Caco-2 (cell line): ENCODE measurements around the gene GREB1. TPM values are rescaled to one million over a fixed set of nuclear protein-coding genes. Genes with fewer than 3 reads are reported as not detected.

Source experiments
- BruUV-seq: library from RNA; stranded (reverse); fragments of 400-500 nt; replicated peaks from 2 replicates; lab custom pipeline; 2021; lab: Mats Ljungman, UMichigan
- CTCF ChIA-PET: fragments of 300-600 bp; sonication (Branson Sonifier 250); formaldehyde crosslinking; loops from one replicate; lab custom pipeline; 2022; ENCODE audit warnings: antibody characterized with exemption; lab: Charles Lee
- POLR2A ChIA-PET: fragments of 300-600 bp; sonication (Branson Sonifier 250); formaldehyde crosslinking; loops from one replicate; lab custom pipeline; 2022; ENCODE audit warnings: antibody characterized with exemption; lab: Charles Lee
- DNase-seq, 2 experiments: peaks; one replicate each; pipeline versions ENCODE4 v3.0.0 to v3.0.0-alpha.2; 2020 to 2022
- H3K27me3 ChIP-seq: replicated peaks from 2 replicates; pipeline ENCODE4 v1.6.0; 2011; ENCODE audit warnings: low read length; ENCODE audit not compliant: control insufficient read depth, insufficient read depth
- H3K36me3 ChIP-seq: 2 replicates; pipeline ENCODE4 v1.5.1; 2011; ENCODE audit warnings: low read length; ENCODE audit not compliant: control insufficient read depth, insufficient read depth
- H3K4me1 ChIP-seq: fragments of 250-450 bp; sonication (Bioruptor Pico); 2 replicates; pipeline ENCODE4 v1.5.1; 2020; ENCODE audit warnings: mild to moderate bottlenecking
- H3K4me3 ChIP-seq: 2 replicates; pipeline ENCODE4 v1.5.1; 2011; ENCODE audit warnings: low read depth, mild to moderate bottlenecking, control low read depth, low read length
- H3K9me3 ChIP-seq: fragments of 250-450 bp; sonication (Bioruptor Pico); 2 replicates; pipeline ENCODE4 v1.5.1; 2020; ENCODE audit warnings: mild to moderate bottlenecking, moderate library complexity
- H3K27ac Mint-ChIP-seq: one replicate; pipeline ENCODE4 v1.8.0; 2022; ENCODE audit warnings: mixed read lengths; ENCODE audit not compliant: unreplicated experiment
- H3K27me3 Mint-ChIP-seq: one replicate; pipeline ENCODE4 v1.8.0; 2022; ENCODE audit warnings: mixed read lengths; ENCODE audit not compliant: insufficient read depth, unreplicated experiment
- H3K36me3 Mint-ChIP-seq: one replicate; pipeline ENCODE4 v1.8.0; 2022; ENCODE audit warnings: mild to moderate bottlenecking, mixed read lengths; ENCODE audit not compliant: insufficient read depth, unreplicated experiment
- H3K4me1 Mint-ChIP-seq: one replicate; pipeline ENCODE4 v1.8.0; 2022; ENCODE audit warnings: low read depth, mixed read lengths; ENCODE audit not compliant: unreplicated experiment
- H3K4me3 Mint-ChIP-seq: one replicate; pipeline ENCODE4 v1.8.0; 2022; ENCODE audit warnings: mild to moderate bottlenecking, moderate library complexity, mixed read lengths; ENCODE audit not compliant: unreplicated experiment
- H3K9me3 Mint-ChIP-seq: one replicate; pipeline ENCODE4 v1.8.0; 2022; ENCODE audit warnings: mixed read lengths; ENCODE audit not compliant: unreplicated experiment
- intact Hi-C: fragments of 100-400 bp; cut with micrococcal nuclease; formaldehyde crosslinking; loops from one replicate; pipeline ENCODE4 v1.10.0; 2022; ENCODE audit not compliant: unreplicated experiment
- total RNA-seq: library from RNA; stranded (reverse); gene quantifications from 2 replicates; pipeline ENCODE4 v1.2.3, GENCODE V29; 2022
- TF ChIP-seq, protein P1 (sequence below), 2 experiments: fragments of 200-600 bp in 1 of 2; IDR thresholded peaks; 1 replicate in 1 of 2; 2 replicates in 1 of 2; pipeline versions ENCODE4 v1.5.1 to v1.8.0; 2011 to 2022; ENCODE audit warnings: antibody characterized with exemption in 1 of 2, control low read depth in 1 of 2, inconsistent platforms in 1 of 2, low read depth in 1 of 2, low read length in 1 of 2, mild to moderate bottlenecking in 1 of 2, moderate library complexity in 1 of 2; ENCODE audit not compliant: insufficient read depth in 1 of 2, severe bottlenecking in 1 of 2, unreplicated experiment in 1 of 2

The GREB1 gene
- total RNA-seq, 1 experiment from 2014 or later = 2.4 TPM

GRCh38 chr2:11675423-11676112, 141.7 kb downstream of the GREB1 start:
- Histone ChIP-seq H3K9me3 (no peaks in the 10 kb centered on the region), H3K27me3 (no peaks in the 10 kb centered on the region), H3K36me3 (no peaks in the 10 kb centered on the region), H3K4me1 (no peaks in the 10 kb centered on the region), H3K4me3 (no peak overlapping the region)
- H3K27ac Mint-ChIP-seq = no peak overlapping the region
- H3K4me3 Mint-ChIP-seq = no peak overlapping the region
- H3K4me1 Mint-ChIP-seq = no peaks in the 10 kb centered on the region
- DNase-seq = peak in 1 of 2 experiments; percentile 5
- H3K27me3 Mint-ChIP-seq = peaks cover 11% of the 10 kb centered on the region
- TF ChIP-seq, protein P1, sequence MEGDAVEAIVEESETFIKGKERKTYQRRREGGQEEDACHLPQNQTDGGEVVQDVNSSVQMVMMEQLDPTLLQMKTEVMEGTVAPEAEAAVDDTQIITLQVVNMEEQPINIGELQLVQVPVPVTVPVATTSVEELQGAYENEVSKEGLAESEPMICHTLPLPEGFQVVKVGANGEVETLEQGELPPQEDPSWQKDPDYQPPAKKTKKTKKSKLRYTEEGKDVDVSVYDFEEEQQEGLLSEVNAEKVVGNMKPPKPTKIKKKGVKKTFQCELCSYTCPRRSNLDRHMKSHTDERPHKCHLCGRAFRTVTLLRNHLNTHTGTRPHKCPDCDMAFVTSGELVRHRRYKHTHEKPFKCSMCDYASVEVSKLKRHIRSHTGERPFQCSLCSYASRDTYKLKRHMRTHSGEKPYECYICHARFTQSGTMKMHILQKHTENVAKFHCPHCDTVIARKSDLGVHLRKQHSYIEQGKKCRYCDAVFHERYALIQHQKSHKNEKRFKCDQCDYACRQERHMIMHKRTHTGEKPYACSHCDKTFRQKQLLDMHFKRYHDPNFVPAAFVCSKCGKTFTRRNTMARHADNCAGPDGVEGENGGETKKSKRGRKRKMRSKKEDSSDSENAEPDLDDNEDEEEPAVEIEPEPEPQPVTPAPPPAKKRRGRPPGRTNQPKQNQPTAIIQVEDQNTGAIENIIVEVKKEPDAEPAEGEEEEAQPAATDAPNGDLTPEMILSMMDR (IDR thresholded peaks at IDR 0.05; ENCODE audit: insufficient read depth in 1 of 2, low read depth in 1 of 2, low read length in 1 of 2, severe bottlenecking in 1 of 2, unreplicated experiment in 1 of 2) = no peak
- ChIA-PET CTCF (no interaction called here), POLR2A (no interaction called here)
- intact Hi-C loops = no loop called here
- no peaks in the 10 kb centered on the region for H3K9me3 Mint-ChIP-seq
- no peaks in the 10 kb centered on the region for H3K36me3 Mint-ChIP-seq
- no TSS peak for BruUV-seq

DNA sequence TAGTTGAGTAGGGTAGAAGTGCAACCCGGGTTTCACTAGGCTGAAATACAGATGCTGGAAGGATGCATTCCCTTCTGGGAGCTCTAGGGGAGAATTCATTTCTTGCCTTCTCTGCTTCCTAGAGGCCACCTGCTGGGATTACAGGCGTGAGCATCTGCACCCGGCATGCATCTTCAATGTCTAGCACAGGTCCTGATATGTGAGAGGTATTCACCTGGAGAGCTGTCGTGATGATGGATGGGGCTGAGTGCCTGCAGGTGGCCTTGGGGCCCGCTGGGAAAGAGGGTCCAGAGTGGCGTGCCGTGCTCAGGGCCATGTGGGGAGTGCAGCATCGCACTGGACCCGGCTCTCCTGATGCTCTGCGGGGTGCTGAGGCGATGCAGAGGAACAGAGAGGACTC, 142.8 kb downstream of the GREB1 start:
- no peaks in the 10 kb centered on the region for H3K9me3 Mint-ChIP-seq
- TF ChIP-seq, protein P1 (IDR thresholded peaks at IDR 0.05; ENCODE audit: insufficient read depth in 1 of 2, low read depth in 1 of 2, low read length in 1 of 2, severe bottlenecking in 1 of 2, unreplicated experiment in 1 of 2) = no peak
- intact Hi-C loops = no loop called here
- Histone ChIP-seq H3K36me3 (no peaks in the 10 kb centered on the region), H3K27me3 (no peaks in the 10 kb centered on the region), H3K9me3 (no peaks in the 10 kb centered on the region), H3K4me1 (no peaks in the 10 kb centered on the region), H3K4me3 (no peak overlapping the region)
- H3K4me3 Mint-ChIP-seq = no peak overlapping the region
- H3K27ac Mint-ChIP-seq = no peak overlapping the region
- CTCF ChIA-PET = interaction anchor here (0.6 to 1.0 kb wide), 3 partner anchors 62 to 226 kb away, joined by 3 to 5 read pairs (median 4); no protein-coding TSS in a partner anchor
- no peaks in the 10 kb centered on the region for H3K4me1 Mint-ChIP-seq
- no peaks in the 10 kb centered on the region for H3K36me3 Mint-ChIP-seq
- POLR2A ChIA-PET = no interaction called here
- no peak for DNase-seq
- no TSS peak for BruUV-seq
- peaks cover 11% of the 10 kb centered on the region for H3K27me3 Mint-ChIP-seq

DNA sequence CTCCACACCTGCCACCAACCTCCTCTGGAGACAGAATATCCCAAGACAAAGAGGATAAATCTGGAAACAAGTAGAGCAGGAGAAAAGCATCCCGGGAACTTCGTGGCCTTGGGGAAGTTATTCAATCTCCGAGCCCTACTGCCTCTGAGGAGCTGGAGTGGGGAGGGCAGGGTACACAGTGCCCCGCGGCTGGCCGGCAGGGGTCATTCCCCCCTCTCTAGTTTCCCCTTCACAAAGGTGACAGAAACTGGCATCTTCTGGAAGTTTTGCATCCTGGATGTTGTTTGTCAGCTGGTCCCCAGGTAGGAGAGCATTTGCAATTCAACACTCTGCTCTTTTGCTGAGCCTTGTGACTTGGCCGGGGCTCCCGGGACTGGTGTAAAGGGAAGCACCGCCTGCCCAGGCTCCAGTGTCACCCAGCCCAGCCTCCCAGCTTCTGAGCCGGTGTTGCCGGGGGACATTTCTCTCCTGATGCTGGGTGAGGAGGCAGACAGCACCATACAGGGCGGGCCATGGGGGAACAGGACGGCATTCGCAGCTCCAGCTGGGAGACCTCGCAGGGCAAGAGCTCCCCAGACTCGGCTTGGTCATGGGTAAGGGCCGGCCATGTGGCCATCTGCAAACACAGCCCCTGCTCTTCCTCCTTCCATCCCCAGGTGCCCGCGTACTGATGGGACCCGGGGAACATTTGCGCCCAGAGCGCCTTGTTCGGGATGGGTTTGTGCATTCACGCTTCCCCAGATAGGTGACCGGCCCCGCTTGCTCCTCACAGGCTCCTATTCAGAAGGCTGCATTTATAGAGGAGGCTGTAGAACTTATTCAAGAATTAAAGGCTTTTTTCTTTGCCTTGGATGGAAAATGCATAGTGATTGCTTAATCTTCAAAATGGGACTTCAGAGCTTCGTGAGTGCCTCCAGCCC, 143.6 kb downstream of the GREB1 start:
- Mint-ChIP-seq H3K27me3 (peaks cover 11% of the 10 kb centered on the region), H3K4me1 (peaks cover 5% of the 10 kb centered on the region), H3K27ac (no peak overlapping the region), H3K36me3 (peaks cover 5% of the 10 kb centered on the region), H3K9me3 (no peaks in the 10 kb centered on the region), H3K4me3 (no peak overlapping the region)
- H3K4me1 ChIP-seq = no peaks in the 10 kb centered on the region
- no peak for DNase-seq
- no peaks in the 10 kb centered on the region for H3K27me3 ChIP-seq
- intact Hi-C loops = no loop called here
- CTCF ChIA-PET = interaction anchor here (0.6 to 1.0 kb wide), 2 partner anchors 62 to 201 kb away, joined by 3 to 5 read pairs; no protein-coding TSS in a partner anchor
- TF ChIP-seq, protein P1 (IDR thresholded peaks at IDR 0.05; ENCODE audit: insufficient read depth in 1 of 2, low read depth in 1 of 2, low read length in 1 of 2, severe bottlenecking in 1 of 2, unreplicated experiment in 1 of 2) = no peak
- no peak overlapping the region for H3K4me3 ChIP-seq
- no TSS peak for BruUV-seq
- POLR2A ChIA-PET = no interaction called here
- no peaks in the 10 kb centered on the region for H3K36me3 ChIP-seq
- H3K9me3 ChIP-seq = no peaks in the 10 kb centered on the region
